Endothelial cell of umbilical vein (primary cell): ENCODE results near the gene HDAC9.

ENCODE experiments used
- JUN ChIP-seq: IDR thresholded peaks from 2 replicates; pipeline ENCODE4 v1.6.1; 2011; ENCODE audit warnings: borderline replicate concordance, low read depth; ENCODE audit not compliant: insufficient read length, insufficient read depth
- POLR2A ChIP-seq: IDR thresholded peaks from 2 replicates; pipeline ENCODE4 v1.6.1; 2012; ENCODE audit warnings: low read depth, mild to moderate bottlenecking, control low read depth, low read length
- TF ChIP-seq, protein P1 (sequence below), 2 donors: IDR thresholded peaks; 1 replicate in 1 of 2; 2 replicates in 1 of 2; pipeline ENCODE4 v1.5.1; 2011; ENCODE audit warnings: low read length in 2 of 2, mild to moderate bottlenecking in 2 of 2, moderate library complexity in 2 of 2, control low read depth in 1 of 2, inconsistent platforms in 1 of 2, low read depth in 1 of 2; ENCODE audit not compliant: insufficient read depth in 1 of 2; ENCODE audit errors: extremely low read depth in 1 of 2

DNA sequence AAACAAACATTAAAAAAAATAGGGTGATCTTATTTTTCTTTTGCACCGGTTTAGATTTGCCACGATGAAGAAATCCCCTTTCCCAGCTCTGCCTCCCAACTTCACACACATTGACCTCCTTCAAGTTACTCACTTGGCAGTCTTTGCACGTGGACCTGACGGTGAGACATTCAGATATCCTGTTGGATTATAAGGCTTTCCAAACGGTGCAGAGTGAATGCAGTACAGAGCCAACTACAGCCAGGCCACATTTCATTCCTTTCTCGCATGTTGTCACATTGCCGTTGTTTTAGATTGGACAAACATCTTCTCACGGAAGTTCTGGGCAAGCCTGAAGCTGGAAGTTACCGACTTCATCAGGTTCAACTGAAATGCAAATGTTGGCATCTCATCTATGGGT, 159.2 kb downstream of the HDAC9 start:
- TF ChIP-seq POLR2A (no peak), JUN (no peak)
- TF ChIP-seq, protein P1, sequence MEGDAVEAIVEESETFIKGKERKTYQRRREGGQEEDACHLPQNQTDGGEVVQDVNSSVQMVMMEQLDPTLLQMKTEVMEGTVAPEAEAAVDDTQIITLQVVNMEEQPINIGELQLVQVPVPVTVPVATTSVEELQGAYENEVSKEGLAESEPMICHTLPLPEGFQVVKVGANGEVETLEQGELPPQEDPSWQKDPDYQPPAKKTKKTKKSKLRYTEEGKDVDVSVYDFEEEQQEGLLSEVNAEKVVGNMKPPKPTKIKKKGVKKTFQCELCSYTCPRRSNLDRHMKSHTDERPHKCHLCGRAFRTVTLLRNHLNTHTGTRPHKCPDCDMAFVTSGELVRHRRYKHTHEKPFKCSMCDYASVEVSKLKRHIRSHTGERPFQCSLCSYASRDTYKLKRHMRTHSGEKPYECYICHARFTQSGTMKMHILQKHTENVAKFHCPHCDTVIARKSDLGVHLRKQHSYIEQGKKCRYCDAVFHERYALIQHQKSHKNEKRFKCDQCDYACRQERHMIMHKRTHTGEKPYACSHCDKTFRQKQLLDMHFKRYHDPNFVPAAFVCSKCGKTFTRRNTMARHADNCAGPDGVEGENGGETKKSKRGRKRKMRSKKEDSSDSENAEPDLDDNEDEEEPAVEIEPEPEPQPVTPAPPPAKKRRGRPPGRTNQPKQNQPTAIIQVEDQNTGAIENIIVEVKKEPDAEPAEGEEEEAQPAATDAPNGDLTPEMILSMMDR (IDR thresholded peaks at IDR 0.05; ENCODE audit: extremely low read depth in 1 of 2, insufficient read depth in 1 of 2, low read depth in 1 of 2, low read length in 2 of 2) = no peak
